LNCaP clone FGC (cell line): ENCODE results near the gene POTEF.
"Not testable (repeated sequence)": the region's sequence is repeated elsewhere in the genome, so short reads cannot be mapped to it uniquely, and the experiment has no call there.

ENCODE experiments used
- DNase-seq: peaks from one replicate; pipeline ENCODE4 v3.0.0-alpha.2; 2011; ENCODE audit warnings: low read depth
- H3K4me3 ChIP-seq: 2 replicates; pipeline ENCODE4 v1.5.1; 2011; ENCODE audit warnings: mild to moderate bottlenecking, low read depth, low read length, control low read depth
- TF ChIP-seq, protein P1 (sequence below): IDR thresholded peaks from 2 replicates; pipeline ENCODE4 v1.5.1; 2012; ENCODE audit warnings: mild to moderate bottlenecking; ENCODE audit not compliant: control insufficient read depth, insufficient read depth; ENCODE audit errors: extremely low read depth

POTEF gene

DNA sequence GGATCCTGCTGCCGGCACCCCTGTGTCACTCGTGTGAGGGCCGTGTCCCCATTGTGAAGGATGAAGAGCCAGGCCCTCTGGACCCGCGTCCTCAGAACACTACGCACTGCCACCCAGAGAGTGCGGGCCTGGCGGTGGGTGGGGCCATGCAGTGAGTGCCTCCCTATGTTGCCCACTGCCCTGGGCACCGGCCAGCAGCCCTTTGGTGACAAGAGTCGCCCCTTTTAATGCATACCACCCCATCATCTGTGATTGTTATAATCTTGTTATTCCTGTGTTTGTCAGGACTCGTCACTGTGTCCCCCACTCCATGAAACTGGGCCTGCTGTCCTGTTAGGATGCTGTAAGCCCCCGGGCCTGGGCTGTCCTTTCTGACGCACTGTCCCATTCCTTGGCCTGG is 9.3 kb upstream of the POTEF start:
- H3K4me3 ChIP-seq, DNase-seq: not testable (repeated sequence)

DNA sequence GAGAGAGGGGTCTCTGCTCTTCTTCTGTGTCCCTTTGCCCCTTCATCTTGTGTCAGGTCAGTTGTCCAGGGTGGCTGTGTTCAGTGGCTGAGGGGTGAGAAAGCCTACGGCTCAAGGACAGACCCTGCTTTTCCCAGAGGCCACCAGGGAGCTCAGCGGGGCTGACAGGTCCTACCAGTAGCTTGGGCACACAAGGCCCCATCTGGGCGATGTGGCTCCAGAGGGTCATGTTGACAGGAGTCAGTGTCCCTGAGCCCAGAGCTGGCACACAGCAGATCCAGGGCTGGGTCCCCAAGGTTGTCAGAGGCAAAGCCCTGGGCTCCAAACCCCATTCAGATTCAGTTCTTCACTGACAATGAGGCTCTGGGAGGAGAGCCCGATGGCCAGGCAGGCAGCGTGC is 8.1 kb upstream of the POTEF start:
- not testable (repeated sequence) for H3K4me3 ChIP-seq, DNase-seq

DNA sequence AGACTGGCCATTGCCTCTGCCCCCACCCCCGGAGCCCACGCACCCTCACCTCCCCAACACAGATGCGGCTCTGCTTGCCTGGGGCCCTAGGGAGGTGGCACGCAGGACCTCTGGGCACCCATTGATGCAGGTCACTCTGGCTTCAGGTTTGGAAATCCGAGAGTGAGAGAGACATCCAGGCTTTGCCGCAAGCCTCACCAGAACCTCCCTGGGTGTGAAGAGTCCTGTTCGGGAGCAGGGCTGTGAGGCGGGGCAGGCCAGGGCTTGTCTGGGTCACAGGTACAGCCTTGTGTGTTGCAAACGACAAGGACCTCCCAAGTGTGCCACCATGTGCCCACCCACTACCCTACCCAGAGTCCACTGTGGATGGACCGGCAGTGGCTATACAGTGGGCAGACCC is 7.5 kb upstream of the POTEF start:
- DNase-seq, H3K4me3 ChIP-seq: not testable (repeated sequence)

DNA sequence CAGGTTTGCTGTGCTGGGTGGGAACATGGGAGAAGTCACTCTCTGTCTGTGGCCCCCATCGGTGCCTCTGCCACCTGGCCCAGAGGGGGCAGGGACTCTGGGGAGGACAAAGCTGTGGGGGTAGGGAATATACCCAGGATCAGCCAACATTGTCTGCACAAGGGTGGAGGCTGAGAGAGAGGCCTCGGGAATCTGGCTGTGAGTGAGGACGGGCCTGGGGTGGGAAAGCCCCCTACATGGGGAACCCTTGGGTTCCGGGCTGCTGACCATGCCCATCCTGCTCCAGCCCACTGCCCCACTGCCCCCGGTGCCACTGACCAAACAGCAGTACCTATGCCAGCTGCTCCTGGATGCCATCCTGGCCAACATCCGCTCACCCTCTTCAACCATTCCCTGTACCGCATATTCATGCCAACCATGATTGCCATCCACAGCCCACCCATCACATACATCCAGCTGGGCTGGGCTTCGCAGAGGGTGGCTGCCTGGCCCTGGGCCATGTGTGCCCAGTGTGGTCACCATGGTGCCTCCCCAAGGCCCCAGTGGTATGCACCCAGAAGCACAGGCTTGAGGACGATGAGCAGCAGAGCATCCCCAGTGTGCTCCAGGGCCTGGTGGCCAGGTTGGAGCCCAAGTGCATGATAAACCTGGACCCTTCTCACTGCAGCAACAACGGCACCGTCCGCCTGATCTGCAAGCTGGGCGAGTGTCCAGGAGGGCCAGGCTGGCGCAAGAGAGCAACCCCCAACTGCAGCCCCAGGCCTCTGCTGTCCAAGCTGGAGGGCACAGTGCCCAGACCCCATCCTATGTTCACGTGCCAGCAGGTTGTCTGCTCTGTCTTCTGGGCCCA is 6.9 kb upstream of the POTEF start:
- no peak for DNase-seq
- no peak overlapping the region for H3K4me3 ChIP-seq
- TF ChIP-seq, protein P1, sequence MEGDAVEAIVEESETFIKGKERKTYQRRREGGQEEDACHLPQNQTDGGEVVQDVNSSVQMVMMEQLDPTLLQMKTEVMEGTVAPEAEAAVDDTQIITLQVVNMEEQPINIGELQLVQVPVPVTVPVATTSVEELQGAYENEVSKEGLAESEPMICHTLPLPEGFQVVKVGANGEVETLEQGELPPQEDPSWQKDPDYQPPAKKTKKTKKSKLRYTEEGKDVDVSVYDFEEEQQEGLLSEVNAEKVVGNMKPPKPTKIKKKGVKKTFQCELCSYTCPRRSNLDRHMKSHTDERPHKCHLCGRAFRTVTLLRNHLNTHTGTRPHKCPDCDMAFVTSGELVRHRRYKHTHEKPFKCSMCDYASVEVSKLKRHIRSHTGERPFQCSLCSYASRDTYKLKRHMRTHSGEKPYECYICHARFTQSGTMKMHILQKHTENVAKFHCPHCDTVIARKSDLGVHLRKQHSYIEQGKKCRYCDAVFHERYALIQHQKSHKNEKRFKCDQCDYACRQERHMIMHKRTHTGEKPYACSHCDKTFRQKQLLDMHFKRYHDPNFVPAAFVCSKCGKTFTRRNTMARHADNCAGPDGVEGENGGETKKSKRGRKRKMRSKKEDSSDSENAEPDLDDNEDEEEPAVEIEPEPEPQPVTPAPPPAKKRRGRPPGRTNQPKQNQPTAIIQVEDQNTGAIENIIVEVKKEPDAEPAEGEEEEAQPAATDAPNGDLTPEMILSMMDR: no peak

DNA sequence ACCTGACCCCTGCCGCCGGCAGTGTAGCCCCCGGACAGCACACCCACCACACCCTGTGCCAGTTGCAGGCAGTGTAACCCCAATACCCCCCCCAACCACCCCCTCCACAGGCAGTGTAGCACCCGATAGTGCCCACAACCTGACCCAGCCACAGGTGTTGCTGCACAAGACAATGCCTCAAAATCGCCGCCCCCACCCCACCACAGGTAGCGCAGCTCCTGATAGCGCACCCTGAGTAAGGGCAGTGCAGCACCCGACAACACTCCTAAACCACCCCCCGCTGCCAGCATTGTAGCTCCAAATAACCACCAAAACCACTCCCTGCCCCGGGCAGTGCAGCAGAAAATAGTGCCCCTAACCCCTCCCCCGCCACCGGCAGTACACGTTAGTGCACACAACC is 558 bp downstream of the POTEF start:
- not testable (repeated sequence) for H3K4me3 ChIP-seq, DNase-seq

DNA sequence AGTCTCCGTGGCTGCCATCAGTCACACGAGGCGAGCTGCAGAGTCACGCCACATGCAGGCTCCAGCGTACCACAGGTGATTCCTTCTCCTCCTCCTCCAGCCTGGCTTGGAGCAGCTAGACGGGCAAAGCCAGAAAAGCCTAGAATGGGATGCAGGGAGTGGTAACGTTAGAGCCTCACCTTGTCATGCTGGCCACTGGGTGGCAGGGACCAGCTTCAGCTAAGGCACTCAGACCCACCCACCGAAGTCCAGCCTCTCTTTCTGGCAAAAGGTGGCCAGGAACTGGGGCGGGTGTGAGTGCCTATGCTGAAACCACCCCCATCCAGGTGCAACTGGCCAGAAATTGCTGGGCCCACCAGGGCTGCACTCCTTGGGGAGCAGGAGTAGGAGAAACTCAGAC is 1.3 kb downstream of the POTEF start:
- DNase-seq, H3K4me3 ChIP-seq: not testable (repeated sequence)

DNA sequence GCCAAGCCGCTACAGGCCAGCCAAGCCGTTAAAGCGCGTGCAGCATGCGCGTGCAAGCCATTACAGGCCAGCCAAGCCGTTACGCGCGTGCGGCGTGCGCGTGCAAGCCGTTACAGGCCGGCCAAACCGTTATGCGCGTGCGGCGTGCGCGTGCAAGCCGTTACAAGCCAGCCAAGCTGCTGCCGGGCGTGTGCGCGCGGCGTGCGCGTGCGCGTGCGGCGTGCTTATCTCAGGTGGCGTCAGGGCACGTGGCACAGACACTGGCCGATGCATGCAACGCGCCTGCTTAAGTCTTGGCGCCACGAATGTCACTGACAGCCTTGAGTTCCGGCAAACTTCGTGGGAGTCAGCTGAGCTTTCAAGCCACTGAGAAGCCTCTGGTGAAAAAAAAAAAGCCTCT is 8.1 kb downstream of the POTEF start:
- not testable (repeated sequence) for DNase-seq, H3K4me3 ChIP-seq

DNA sequence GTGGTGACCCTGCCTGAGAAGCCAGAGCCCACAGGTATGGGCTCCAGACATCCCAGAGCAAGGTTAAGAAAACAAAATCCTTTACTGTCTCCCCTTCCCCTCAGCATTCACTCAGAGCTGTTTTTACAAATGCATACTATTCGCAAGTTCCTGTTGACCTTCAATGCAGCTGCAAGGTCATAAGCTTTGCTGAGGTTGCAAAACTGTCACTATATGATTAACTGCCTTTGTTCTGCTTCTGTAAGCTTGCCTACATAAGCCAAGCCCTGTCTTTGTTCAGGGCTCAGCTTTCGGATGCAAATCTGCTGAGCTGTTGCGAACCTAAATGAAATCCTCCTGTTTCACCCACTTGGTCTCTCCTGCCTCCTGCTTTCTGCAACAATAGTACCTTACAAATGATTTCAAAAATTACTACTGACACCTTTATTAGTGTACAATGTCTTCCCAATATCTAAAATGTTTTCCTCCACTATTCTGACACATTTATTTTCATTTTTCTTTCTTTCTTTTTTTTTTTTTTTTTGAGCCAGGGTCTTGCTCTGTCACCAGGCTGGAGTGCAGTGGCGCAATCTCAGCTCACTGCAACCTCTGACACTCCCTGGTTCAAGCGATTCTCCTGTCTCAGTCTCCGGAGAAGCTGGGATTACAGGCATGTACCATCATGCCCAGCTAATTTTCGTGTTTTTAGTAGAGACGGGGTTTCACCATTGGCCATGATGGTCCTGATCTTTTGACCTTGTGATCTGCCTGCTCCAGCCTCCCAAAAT is 26.2 kb downstream of the POTEF start:
- H3K4me3 ChIP-seq, DNase-seq: not testable (repeated sequence)

DNA sequence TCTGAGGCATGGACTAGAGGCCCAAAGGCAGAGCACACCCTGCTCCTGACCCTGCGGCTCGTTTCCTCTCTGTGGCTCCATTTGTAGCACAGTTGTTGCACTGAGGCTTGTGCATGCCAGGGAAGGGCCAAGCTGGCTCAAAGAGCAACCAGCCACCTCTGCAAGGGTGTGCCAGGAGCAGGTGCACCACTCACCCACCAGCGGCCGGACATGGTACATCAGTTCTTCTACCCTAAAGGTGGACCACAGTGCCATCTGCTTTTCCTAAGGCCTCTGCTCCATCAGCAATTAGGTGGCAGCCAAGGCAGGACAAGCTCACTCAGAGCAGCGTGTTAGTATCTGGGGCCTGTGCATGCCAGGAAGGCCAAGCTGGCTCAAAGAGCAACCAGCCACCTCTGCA is 66.4 kb downstream of the POTEF start:
- not testable (repeated sequence) for DNase-seq, H3K4me3 ChIP-seq

DNA sequence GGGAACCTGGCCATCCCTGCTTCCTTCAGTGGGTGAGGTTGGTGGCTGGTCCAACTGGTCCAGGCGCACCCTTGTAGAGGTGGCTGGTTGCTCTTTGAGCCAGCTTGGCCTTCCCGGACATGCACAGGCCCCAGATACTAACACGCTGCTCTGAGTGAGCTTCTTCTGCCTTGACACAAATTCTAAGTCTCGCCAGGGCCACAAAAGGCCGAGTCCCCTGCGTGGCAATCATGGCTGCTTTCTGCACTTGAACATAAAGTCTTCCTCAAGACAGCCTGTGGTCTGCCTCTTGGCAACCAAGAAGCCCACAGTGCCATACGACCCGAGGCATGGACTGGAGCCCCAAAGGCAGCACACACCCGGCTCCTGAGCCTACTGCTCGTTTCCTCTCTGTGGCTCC is 69.0 kb downstream of the POTEF start:
- not testable (repeated sequence) for DNase-seq, H3K4me3 ChIP-seq

DNA sequence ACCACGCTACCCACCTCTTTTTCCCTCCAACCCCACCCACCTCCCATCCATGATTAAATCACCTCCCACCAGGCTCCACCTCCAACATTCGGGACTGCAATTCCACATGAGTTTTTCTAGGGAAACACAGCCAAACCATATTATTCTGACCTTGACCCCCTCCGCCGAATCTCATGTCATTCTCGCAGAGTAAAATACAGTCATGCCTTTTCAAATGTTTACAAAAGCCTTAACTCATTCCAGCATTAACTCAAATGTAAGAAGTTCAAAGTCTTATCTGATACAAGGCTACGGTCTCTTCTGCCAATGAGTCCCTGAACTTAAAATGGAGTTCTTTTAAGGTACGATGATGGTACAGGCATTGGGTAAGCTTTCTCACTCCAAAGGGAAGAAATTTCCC is 72.7 kb downstream of the POTEF start:
- not testable (repeated sequence) for DNase-seq, H3K4me3 ChIP-seq

DNA sequence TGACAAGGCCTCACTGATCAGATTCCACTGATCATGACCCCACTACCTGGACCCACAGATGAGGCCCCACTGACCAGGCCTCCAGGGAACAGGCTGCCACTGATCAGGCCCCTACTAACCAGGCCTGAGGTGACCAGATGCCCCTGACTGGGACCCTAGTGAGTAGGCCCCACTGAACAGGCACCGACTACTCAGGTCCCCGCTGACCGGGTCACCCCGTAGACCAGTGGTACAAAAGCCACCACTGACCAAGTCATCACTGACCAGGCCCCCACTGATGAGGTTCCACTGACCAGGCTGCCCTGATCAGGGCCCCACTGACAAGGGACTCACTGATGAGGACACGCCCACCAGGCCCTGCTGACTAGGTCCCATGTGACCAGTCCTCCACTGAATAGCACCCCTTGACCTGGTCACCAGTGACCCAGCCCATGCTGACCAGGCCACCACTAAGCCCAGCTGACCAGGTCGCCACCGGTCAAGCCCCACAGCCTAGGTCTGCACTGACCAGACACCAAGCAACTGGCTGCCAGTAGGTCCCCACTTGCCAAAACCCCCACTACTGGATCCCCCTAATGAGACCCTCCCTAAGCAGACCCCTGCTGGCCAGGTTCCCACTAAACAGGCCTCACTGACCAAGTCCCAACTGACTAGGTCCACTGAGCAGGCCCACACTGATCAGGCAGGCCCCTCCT is 75.7 kb downstream of the POTEF start:
- not testable (repeated sequence) for DNase-seq, H3K4me3 ChIP-seq

DNA sequence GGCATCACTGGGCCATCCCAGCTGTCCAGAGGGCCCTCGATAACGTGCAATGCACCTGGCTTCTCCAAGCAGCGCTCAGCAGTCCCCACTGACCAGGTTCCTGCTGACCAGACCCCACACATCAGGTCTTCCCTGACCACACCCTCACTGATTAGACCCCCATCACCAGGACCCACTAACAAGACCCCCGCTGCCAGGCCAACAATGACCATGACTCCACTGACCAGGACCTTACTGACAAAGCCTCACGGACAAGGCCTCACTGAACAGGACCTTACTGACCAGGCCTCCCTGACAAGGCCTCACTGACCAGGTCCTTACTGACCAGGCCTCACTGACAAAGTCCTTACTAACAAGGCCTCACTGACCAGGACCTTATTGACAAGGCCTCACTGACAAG is 76.6 kb downstream of the POTEF start:
- DNase-seq, H3K4me3 ChIP-seq: not testable (repeated sequence)

DNA sequence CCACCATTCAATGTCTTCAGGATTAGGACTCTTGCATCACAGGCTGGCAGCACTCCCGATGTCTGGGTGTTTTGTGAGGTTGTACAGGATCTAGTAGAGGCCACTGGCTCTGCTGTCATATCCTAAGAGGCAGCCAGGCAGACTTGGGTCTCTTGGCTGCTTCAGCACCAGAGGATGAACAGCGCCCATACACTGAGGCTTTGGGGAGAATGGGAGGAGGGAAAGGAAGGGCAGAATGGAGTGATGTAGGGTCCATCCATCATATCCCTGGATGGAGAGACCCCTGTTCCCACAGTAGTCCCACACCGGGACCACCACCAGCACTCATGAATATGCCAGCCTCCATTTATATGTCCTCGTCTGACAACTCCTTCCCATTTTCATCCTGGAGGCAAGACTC is 80.6 kb downstream of the POTEF start:
- H3K4me3 ChIP-seq, DNase-seq: not testable (repeated sequence)

DNA sequence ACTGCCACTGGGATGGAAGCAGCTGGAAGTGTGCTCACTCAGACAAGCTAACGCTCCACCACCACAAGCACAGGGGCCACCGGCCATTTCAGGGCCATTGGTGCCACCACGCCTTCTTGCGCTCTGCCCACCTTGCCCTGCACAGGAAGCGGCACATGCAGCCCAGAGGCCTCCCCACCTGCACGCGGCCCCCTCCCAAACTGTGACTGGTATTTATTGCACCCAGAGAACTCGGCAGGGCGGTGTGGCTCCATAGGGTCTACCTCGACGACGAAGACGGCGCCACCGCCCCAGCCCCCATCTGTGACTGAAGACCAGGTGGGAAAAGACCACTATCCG is 90.8 kb downstream of the POTEF start:
- not testable (repeated sequence) for DNase-seq, H3K4me3 ChIP-seq
